ENCODE results near the gene WDFY3.

Gene WDFY3

DNA sequence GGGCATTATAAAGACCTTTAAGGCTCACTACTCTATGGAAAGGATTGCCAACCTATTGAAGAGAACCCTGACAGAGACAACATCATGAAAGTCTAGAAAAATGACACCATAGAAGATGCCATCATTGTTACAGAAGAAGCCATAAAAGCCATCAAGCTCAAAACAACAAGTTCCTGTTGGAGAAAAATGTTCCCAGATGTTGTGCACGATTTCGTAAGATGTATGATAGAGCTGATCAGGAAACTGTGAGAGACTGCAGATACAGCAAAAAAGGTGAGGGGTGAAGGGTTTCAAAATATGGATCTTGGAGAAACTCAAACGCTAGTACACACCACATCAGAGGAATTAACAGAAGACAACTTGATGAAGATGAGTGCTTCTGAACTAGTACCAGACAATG lies 53.3 kb downstream of the WDFY3 start:
- DNase-seq (ENCODE audit: insufficient read length, low spot score), result no peak
- no peak for TF ChIP-seq POLR2A (IDR thresholded peaks at IDR 0.05; ENCODE audit: low read depth, low read length)
- FAIRE-seq, result no peak

DNA sequence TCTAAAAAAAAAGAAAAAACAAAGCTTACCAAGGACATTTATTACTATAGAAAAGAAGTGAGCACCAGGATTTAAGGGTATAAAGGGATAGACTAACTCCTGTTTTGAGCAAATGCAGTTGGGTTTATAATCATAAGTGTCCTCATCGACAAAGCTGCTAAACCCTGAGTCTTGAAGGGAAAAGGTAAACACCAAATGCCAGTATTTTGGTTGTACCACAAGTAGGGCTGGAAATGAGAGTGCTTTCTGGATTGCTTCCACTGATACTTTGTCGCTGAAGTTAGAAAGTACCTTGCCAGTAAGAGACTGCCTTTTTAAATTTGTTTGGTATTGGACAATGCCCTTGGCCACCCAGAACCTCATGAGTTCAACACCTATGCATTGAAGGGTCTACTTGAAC lies 53.7 kb downstream of the WDFY3 start:
- DNase-seq (ENCODE audit: insufficient read length, low spot score) (no peak), FAIRE-seq (no peak)
- no peak for TF ChIP-seq POLR2A (IDR thresholded peaks at IDR 0.05; ENCODE audit: low read depth, low read length)

DNA sequence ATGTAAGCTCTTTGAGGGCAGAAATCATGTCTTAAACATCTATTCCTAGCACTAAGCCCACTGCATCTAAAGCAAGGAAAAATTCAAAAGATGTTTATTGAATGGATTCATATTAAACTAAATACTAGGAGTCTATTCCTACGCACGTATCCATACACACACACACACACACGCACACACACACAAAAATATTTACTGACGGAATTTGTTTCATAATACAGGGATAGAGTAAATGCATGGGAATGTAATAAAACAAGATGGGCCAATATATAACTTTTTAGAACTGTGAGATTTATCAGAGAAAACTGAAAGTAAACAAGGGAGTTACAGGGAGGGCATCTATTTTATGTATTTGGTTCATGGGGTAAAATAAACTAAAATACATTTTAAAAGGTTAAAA lies 57.6 kb downstream of the WDFY3 start:
- no peak for FAIRE-seq
- TF ChIP-seq POLR2A (IDR thresholded peaks at IDR 0.05; ENCODE audit: low read depth, low read length), result no peak
- no peak for DNase-seq (ENCODE audit: insufficient read length, low spot score)

DNA sequence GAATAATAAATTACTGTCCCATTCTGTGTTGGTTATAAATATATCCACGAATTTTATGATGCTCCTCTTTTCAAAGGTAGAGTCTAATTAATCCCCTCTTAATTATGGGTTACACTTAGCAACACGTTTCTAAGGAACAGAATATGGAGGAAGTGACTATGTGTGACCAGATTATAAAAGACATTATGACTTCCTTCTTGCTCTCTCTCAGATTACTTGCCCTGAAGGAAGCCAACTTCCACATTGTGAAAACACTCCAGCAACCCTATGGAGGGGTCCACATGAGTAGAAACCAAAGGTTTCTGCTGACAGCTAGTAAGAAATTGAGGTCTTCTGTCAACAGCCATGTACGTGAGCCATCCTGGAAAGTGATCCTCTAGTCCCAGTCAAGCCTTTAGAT lies 59.3 kb downstream of the WDFY3 start:
- no peak for TF ChIP-seq POLR2A (IDR thresholded peaks at IDR 0.05; ENCODE audit: low read depth, low read length)
- no peak for FAIRE-seq
- no peak for DNase-seq (ENCODE audit: insufficient read length, low spot score)

DNA sequence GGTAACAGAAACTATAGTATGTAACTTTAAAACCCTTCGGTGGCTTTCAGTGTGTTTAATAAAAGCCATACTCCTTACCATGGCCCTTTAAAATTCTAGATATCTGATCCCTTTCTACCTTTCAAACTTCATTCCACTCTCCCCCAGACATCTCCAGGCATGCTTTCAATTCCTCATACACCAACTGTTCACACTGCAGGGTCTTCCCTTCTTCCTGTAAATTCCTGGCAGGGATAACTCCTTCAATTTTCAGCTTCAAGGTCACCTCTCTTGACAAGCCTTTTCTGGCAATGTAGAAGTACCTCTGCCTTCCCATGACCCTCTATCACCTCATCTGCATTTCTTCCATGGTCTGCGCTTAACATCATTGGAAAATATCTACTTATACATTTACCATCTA lies 60.8 kb downstream of the WDFY3 start:
- TF ChIP-seq POLR2A (IDR thresholded peaks at IDR 0.05; ENCODE audit: low read depth, low read length), result no peak
- FAIRE-seq (no peak), DNase-seq (ENCODE audit: insufficient read length, low spot score) (no peak)

DNA sequence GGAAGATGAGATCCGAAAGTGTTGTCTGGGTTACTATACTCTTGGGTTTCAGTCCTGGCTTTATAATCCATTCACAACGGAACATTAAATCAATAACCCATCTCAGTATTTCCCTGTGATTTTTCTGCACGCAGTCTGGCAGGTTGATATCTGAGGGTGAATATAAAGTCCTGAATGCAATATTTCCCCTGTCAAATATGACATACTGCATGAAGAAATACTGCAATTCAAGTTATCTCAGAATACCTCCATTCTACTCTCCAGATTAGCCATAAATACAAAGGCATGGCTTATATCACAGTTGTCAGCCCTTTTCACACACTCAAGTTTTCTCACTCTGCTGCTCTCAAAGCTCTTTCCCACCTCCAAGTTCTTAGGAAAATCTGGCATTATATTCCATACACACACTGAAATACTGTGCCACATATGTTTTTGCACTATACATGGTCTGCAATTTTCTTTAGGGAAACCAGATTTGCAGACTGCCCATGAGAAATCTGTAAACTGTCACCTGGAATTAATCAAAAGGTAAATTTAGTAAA lies 64.7 kb downstream of the WDFY3 start:
- TF ChIP-seq POLR2A (IDR thresholded peaks at IDR 0.05; ENCODE audit: low read depth, low read length), result no peak
- no peak for DNase-seq (ENCODE audit: insufficient read length, low spot score)
- no peak for FAIRE-seq

DNA sequence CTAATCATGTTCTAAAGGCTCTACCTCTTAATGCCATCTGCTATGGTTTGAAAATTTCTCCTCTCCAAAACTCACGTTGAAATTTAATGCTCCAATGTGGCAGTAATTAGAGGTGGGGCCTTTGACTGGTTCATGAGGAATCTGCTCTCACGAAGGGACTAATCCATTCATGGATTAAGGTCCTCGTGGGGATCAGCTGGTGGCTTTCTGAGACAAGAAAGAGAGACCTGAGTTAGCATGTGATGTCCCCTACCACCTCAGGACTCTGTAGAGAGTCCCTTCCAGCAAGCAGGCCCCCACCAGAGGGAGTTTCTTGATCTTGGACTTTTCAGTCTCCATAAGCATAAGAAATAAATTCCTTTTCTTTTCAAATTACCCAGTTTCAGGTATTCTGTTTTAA lies 65.3 kb downstream of the WDFY3 start:
- no peak for DNase-seq (ENCODE audit: insufficient read length, low spot score)
- no peak for FAIRE-seq

DNA sequence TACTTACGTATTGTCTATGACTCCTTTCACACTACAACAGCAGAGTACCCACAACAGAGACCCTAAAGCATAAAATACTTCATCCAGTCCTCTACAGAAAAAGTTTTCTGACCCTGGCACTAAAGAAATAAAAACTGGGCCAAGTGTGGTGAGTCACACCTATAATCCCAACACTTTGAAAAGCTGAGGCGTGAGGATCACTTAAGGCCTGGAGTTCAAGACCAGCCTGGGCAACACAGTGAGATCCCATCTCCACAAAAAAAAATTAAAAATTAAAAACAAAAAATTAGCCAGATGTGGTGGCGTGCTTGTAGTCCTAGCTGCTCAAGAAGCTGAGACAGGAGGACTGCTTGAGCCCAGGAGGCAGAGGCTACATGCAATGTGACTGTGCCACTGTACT lies 66.9 kb downstream of the WDFY3 start:
- TF ChIP-seq POLR2A (IDR thresholded peaks at IDR 0.05; ENCODE audit: low read depth, low read length), result no peak
- FAIRE-seq, result no peak
- DNase-seq (ENCODE audit: insufficient read length, low spot score), result no peak

More for the DNA sequence above, 65.3 kb downstream of the WDFY3 start:
- TF ChIP-seq POLR2A (IDR thresholded peaks at IDR 0.05; ENCODE audit: low read depth, low read length), result no peak

DNA sequence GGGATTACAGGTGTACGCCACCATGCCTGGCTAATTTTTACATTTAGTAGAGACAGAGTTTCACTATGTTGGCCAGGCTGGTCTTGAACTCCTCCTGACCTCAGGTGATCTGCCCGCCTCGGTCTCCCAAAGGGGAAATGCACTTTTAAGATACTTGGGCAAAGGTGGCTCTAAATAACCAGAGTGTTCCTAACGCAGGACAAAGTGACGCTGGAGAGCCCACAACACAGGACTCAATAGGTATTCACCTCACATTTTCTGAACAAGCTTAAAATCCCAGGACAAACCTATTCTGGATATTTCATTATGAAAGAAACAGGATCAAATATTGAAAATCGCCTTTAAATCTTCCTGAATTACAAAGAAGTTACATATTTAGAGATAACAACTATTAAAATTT lies 69.0 kb downstream of the WDFY3 start:
- FAIRE-seq (no peak), DNase-seq (ENCODE audit: insufficient read length, low spot score) (no peak)
- TF ChIP-seq POLR2A (IDR thresholded peaks at IDR 0.05; ENCODE audit: low read depth, low read length), result no peak

DNA sequence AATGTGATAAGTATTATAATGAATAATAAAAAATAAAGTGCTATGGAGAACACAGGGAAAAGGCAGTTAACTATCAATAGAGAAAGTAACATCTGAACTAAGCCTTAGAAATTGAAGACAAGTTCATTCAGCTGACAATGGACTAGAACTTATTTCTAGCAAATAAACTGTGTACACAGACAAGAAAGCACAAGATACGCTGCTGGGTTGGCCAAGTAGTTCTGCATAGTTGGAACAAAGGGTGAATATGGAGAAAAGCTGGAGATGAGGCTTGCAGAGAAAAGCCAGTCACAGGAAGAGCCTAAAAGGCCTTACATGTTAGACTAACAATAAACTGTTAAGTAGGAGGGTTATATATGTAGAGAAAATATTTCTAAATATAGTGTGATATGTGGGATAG lies 71.2 kb downstream of the WDFY3 start:
- FAIRE-seq (no peak), DNase-seq (ENCODE audit: insufficient read length, low spot score) (no peak)
- TF ChIP-seq POLR2A (IDR thresholded peaks at IDR 0.05; ENCODE audit: low read depth, low read length), result no peak

DNA sequence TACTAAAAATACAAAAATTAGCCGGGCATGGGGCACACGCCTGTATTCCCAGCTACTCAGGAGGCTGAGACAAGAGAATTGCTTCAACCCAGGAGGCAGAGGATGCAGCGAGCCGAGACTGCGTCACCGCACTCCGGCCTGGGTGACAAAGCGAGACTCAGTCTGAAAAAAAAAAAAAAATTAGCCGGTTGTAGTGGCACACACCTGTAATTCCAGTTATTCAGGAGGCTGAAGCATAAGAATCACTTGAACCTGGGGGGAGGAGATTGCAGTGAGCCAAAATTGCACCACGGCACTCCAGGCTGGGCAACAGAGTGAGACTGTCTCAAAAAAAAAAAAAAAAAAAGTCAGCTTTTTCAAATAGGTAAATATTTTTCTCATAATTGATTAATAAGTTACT lies 71.9 kb downstream of the WDFY3 start:
- FAIRE-seq (no peak), DNase-seq (ENCODE audit: insufficient read length, low spot score) (no peak)
- no peak for TF ChIP-seq POLR2A (IDR thresholded peaks at IDR 0.05; ENCODE audit: low read depth, low read length)

DNA sequence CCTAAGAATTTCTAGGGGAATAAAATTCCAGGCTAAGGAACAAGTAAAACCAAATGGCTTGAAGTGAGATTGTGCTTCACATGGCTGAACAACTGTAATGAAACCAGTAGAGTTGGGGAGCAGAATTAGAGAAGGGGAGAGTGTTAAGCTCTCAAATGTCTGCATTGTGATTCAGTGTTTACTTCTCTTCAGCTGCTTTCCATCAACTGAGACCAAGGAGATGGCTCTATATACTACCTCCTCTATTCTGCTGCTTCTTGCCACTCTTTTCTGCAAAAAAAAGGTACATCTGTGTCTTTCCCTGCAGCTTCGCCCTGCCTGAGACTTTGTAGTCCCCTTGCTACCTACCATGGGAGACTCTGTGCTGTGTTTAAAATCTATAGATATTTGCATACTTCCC lies 73.5 kb downstream of the WDFY3 start:
- DNase-seq (ENCODE audit: insufficient read length, low spot score) (no peak), FAIRE-seq (no peak)
- TF ChIP-seq POLR2A (IDR thresholded peaks at IDR 0.05; ENCODE audit: low read depth, low read length), result no peak

DNA sequence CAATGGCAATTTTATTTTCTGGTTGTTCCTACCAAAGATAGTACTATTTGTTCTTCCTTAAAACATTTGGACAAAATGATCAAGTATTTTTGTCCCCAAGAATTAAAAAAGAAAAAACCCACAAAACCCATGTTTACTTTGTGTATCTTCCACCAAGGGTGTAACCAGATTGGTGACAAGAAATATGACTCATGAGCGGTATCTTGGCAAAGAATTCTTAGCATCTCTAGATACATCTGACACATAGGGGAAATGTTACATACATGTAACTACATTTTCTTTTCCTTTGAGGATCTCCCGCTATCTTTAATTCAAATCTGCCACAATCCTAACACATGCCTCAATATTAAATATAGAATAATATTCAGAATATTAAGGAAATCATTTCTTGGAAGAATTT lies 78.7 kb downstream of the WDFY3 start:
- no peak for TF ChIP-seq POLR2A (IDR thresholded peaks at IDR 0.05; ENCODE audit: low read depth, low read length)
- no peak for DNase-seq (ENCODE audit: insufficient read length, low spot score)
- FAIRE-seq, result no peak

DNA sequence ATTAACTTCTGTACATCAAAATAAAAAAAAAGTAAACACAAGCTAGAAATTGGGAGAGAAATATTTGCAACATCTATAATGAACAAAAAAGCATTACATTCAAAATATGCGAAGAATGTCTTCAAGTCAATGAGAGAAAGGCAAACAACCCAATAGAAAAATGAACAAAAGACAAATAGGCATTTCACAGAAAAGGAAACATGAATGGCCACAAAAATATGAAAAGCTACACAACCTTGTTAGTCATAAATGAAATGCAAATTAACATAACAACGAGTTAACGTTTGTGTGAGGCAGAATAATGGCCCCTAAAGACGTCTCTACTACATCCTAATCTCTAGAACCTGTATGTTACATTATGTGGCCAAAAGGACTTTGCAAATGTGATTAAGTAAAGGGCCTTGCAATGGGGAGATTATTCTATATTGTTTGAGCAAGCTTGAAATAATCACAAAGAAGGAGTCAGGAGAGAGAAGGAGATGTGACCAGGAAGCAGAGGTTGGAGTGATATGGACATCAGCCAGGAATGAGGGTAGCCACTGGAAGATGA lies 86.8 kb downstream of the WDFY3 start:
- FAIRE-seq, result no peak

DNA sequence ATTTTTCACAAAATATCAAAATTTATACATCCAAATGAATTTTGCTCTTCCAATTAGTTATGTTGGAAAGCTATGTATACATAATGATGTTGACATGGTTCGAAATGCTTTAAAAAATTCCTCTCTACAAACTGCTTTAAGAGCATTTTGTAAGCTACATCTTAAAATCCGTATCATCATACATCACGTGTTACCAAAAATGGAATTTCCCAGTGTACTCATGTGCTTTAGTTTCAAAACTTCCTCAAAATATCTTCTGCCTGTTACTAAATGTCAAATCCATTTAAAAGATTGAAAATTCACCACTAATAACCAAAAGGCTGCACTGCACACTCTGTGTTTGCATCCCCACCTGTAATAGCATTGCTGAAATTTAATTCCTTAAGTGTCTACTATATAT lies 87.9 kb downstream of the WDFY3 start:
- DNase-seq (ENCODE audit: insufficient read length, low spot score) (no peak), FAIRE-seq (no peak)
- TF ChIP-seq POLR2A (IDR thresholded peaks at IDR 0.05; ENCODE audit: low read depth, low read length), result no peak

More for the DNA sequence above, 86.8 kb downstream of the WDFY3 start:
- TF ChIP-seq POLR2A (IDR thresholded peaks at IDR 0.05; ENCODE audit: low read depth, low read length), result no peak
- no peak for DNase-seq (ENCODE audit: insufficient read length, low spot score)

DNA sequence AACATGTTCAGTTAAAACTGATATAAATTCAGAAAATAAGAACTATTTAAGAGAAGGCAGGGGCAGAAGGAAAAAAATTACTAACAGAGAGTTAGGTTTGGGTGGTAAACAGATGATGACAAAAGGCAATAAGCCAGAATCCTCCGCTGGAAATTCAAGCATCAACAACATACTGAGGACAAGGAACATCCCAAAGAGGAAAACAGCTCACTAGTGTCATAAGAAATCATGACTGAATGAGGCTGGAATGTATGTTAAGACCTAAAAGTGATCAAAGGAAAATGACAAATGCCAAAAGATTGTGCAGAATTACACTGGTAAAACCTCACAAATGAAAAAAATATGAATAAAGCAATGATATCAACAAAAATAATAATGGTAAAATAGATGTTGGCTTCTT lies 88.4 kb downstream of the WDFY3 start:
- DNase-seq (ENCODE audit: insufficient read length, low spot score), result no peak
- no peak for TF ChIP-seq POLR2A (IDR thresholded peaks at IDR 0.05; ENCODE audit: low read depth, low read length)

More for the DNA sequence above, 88.4 kb downstream of the WDFY3 start:
- FAIRE-seq, result peak; percentile 36

Data from H54 (cell line).